HFFc6 (cell line): Measurements from ENCODE around the gene ZC3H11A. TPM values are rescaled to one million over a fixed set of nuclear protein-coding genes. Genes with fewer than 3 reads are reported as not detected.
A peak's percentile ranks its signal among the peaks of the same experiment; 100 is the strongest.
"Not testable (repeated sequence)": the region's sequence is repeated elsewhere in the genome, so short reads cannot be mapped to it uniquely, and the experiment has no call there.

Experiments
- DNase-seq: peaks from one replicate; pipeline ENCODE4 v3.0.0-alpha.2; 2018
- H3K27ac Mint-ChIP-seq: 2 replicates; pipeline ENCODE4 v1.8.0; 2020; ENCODE audit warnings: mild to moderate bottlenecking, mixed read lengths
- H3K27me3 Mint-ChIP-seq: 2 replicates; pipeline ENCODE4 v1.8.0; 2021; ENCODE audit warnings: mild to moderate bottlenecking, moderate library complexity, mixed read lengths; ENCODE audit not compliant: insufficient read depth
- H3K36me3 Mint-ChIP-seq: 2 replicates; pipeline ENCODE4 v1.8.0; 2021; ENCODE audit warnings: low read depth, mixed read lengths
- H3K4me1 Mint-ChIP-seq: 2 replicates; pipeline ENCODE4 v1.8.0; 2020; ENCODE audit warnings: low read depth, mixed read lengths
- H3K4me3 Mint-ChIP-seq: 2 replicates; pipeline ENCODE4 v1.8.0; 2020; ENCODE audit warnings: mild to moderate bottlenecking, moderate library complexity, mixed read lengths
- H3K9me3 Mint-ChIP-seq: 2 replicates; pipeline ENCODE4 v1.8.0; 2020; ENCODE audit warnings: mild to moderate bottlenecking, mixed read lengths
- CTCF ChIP-seq: fragments of 200-600 bp; sonication (generic); IDR thresholded peaks from 2 replicates; pipeline ENCODE4 v1.5.0; 2021; ENCODE audit warnings: antibody characterized with exemption, mild to moderate bottlenecking
- total RNA-seq, 6 experiments: library from RNA; stranded (reverse); fragmentation: NEBNext Ultra II Directional; extraction: Animal tissue kit (Norgen Biotek cat#: 25700); gene quantifications; 2 replicates in 1 of 6; 3 replicates in 5 of 6; pipeline ENCODE4 v1.2.3, GENCODE V29; 2021

Gene ZC3H11A
- total RNA-seq, 6 experiments from 2014 or later = 53.7 to 66.3 (median 59.2) TPM

- Mint-ChIP-seq H3K4me3 (no peak overlapping the region), H3K36me3 (peaks cover 6% of the 10 kb centered on the region), H3K27me3 (peaks cover 4% of the 10 kb centered on the region; the same call in 1 of the 2 replicates), H3K4me1 (peaks cover 7% of the 10 kb centered on the region), H3K9me3 (no peaks in the 10 kb centered on the region), H3K27ac (no peak overlapping the region)
- no peak for DNase-seq
- no peak for TF ChIP-seq CTCF
Observed at GRCh38 chr1:203791498-203791897, 3.9 kb upstream of the ZC3H11A start.

GRCh38 chr1:203792486-203792885 is 2.9 kb upstream of the ZC3H11A start:
- DNase-seq = no peak

GRCh38 chr1:203793561-203793960 is 1.9 kb upstream of the ZC3H11A start:
- H3K27me3 Mint-ChIP-seq, H3K27ac Mint-ChIP-seq, H3K4me3 Mint-ChIP-seq, H3K9me3 Mint-ChIP-seq, DNase-seq: not testable (repeated sequence)
- Mint-ChIP-seq H3K4me1 (peaks cover 26% of the 10 kb centered on the region), H3K36me3 (peaks cover 25% of the 10 kb centered on the region)

More at GRCh38 chr1:203792486-203792885, 2.9 kb upstream of the ZC3H11A start:
- H3K9me3 Mint-ChIP-seq = no peaks in the 10 kb centered on the region
- peaks cover 7% of the 10 kb centered on the region; the same call in 1 of the 2 replicates for H3K27me3 Mint-ChIP-seq
- TF ChIP-seq CTCF = no peak
- H3K4me1 Mint-ChIP-seq = peaks cover 15% of the 10 kb centered on the region
- peaks cover 15% of the 10 kb centered on the region for H3K36me3 Mint-ChIP-seq
- H3K4me3 Mint-ChIP-seq = no peak overlapping the region
- H3K27ac Mint-ChIP-seq = no peak overlapping the region

- Mint-ChIP-seq H3K9me3 (no peaks in the 10 kb centered on the region), H3K36me3 (peaks cover 39% of the 10 kb centered on the region), H3K4me3 (peak overlapping the region; percentile 94), H3K27ac (peak overlapping the region; percentile 96), H3K27me3 (peaks cover 7% of the 10 kb centered on the region; the same call in 1 of the 2 replicates), H3K4me1 (peaks cover 39% of the 10 kb centered on the region)
- no peak for DNase-seq
- no peak for TF ChIP-seq CTCF
Observed at GRCh38 chr1:203794764-203795440, 521 bp upstream of the ZC3H11A start.

DNA sequence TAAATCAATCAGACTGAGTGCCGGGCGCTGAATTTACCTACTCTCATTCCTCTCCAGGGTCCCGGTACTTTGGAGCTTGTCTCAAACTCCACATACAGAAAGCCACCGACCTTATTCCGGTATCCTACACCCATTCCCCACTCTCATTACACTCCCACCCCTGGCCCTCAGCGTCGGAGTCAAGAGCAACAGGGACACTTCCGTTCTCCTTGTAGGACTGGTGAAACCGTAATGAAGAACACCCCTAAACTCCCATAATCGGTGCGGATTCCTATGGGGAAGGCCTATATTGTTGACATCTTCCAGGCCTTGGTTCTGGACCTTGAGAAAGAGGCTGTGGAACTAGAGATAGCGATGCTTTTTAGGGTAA is 798 bp downstream of the ZC3H11A start:
- DNase-seq = peak; percentile 20
- Mint-ChIP-seq H3K4me1 (peaks cover 50% of the 10 kb centered on the region), H3K9me3 (no peaks in the 10 kb centered on the region), H3K27me3 (peaks cover 7% of the 10 kb centered on the region; the same call in 1 of the 2 replicates), H3K27ac (peak overlapping the region; percentile 96), H3K4me3 (peak overlapping the region; percentile 94), H3K36me3 (peaks cover 44% of the 10 kb centered on the region)
- no peak for TF ChIP-seq CTCF

- Mint-ChIP-seq H3K9me3 (no peaks in the 10 kb centered on the region), H3K27ac (peak overlapping the region; percentile 96), H3K27me3 (peaks cover 5% of the 10 kb centered on the region; the same call in 1 of the 2 replicates), H3K36me3 (peaks cover 44% of the 10 kb centered on the region), H3K4me3 (peak overlapping the region; percentile 94), H3K4me1 (peaks cover 53% of the 10 kb centered on the region)
- no peak for TF ChIP-seq CTCF
- DNase-seq = no peak
Observed at GRCh38 chr1:203797216-203797615, 1.8 kb downstream of the ZC3H11A start.
